OCI-LY7 (cell line): ENCODE data around the gene ATP11A.

ENCODE experiments used
- EZH2phosphoT487 ChIP-seq: fragments of 200-600 bp; sonication (generic); IDR thresholded peaks from 2 replicates; pipeline ENCODE4 v1.6.1; 2018; ENCODE audit warnings: low read depth, borderline replicate concordance, mild to moderate bottlenecking, mixed run types, antibody characterized with exemption, low read length, moderate library complexity, mixed read lengths
- TF ChIP-seq, protein P1 (sequence below): fragments of 200-600 bp; sonication (generic); conservative IDR thresholded peaks from 2 replicates; pipeline ENCODE4 v1.5.1; 2014; ENCODE audit warnings: mild to moderate bottlenecking, antibody characterized with exemption, low read length, moderate library complexity, mixed read lengths

DNA sequence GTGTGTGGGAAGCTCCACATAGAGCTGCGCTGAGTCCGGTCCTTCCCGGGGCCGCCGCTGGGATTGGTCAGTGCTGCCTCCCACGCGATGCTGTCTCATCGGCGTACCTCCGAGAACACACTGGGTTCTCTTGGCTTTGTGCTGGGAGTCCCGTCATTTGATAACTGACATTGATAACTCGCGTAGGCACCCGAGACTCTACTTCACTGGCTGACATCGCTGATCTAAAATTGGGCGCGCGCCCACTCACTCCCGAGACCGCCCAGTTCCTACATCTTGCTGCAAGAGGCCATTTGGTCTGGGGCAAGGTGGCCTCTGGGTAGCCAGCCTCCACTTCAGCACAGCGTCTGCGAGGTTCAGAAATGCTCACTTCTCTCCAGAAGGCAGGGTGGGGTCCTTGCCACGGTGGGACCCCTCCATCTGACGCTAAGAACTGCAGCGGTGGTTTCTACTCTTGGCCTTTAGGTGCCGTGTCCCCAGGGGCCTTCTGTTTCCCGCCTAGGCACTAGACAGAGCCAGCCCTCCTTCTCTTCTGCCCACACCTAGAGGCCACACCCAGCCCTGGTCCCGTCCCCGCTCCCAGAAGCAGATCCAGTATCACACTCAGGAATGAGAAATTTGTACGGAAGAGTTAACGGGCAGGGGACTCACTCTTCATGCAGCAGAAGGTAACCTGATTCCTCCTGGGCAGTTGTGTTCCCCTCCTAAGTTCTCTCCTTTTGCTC, 40.7 kb upstream of the ATP11A start:
- TF ChIP-seq, protein P1, sequence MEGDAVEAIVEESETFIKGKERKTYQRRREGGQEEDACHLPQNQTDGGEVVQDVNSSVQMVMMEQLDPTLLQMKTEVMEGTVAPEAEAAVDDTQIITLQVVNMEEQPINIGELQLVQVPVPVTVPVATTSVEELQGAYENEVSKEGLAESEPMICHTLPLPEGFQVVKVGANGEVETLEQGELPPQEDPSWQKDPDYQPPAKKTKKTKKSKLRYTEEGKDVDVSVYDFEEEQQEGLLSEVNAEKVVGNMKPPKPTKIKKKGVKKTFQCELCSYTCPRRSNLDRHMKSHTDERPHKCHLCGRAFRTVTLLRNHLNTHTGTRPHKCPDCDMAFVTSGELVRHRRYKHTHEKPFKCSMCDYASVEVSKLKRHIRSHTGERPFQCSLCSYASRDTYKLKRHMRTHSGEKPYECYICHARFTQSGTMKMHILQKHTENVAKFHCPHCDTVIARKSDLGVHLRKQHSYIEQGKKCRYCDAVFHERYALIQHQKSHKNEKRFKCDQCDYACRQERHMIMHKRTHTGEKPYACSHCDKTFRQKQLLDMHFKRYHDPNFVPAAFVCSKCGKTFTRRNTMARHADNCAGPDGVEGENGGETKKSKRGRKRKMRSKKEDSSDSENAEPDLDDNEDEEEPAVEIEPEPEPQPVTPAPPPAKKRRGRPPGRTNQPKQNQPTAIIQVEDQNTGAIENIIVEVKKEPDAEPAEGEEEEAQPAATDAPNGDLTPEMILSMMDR = no peak
- no peak for TF ChIP-seq EZH2phosphoT487
